ENCODE measurements around the gene TBX18. TPM values are rescaled to one million over a fixed set of nuclear protein-coding genes. Genes with fewer than 3 reads are reported as not detected.

TBX18 gene
- total and polyA plus RNA-seq, 2 of the 4 experiments (the other 2 are of a cell fraction): 0.86 to 1.3 TPM

GRCh38 chr6:84667252-84668213 is 96.9 kb downstream of the TBX18 start:
- no peaks in the 10 kb centered on the region for H3K9me3 ChIP-seq (ENCODE audit: control insufficient read depth, insufficient read depth, low read length)
- POLR2A ChIA-PET (ENCODE audit: unreplicated experiment): no interaction called here
- H3K23ac ChIP-seq (ENCODE audit: low read depth, low read length): no peak overlapping the region
- H4K5ac ChIP-seq (ENCODE audit: low read depth, low read length): no peak overlapping the region
- H3K27ac ChIP-seq (ENCODE audit: insufficient read depth, low read length): no peak overlapping the region
- H3K4ac ChIP-seq (ENCODE audit: low read depth, low read length): no peak overlapping the region
- intact Hi-C loops (cut with micrococcal nuclease) (no loop called here), dilution Hi-C loops (cut with HindIII; ENCODE audit: low sequenced_read_pairs, unreplicated experiment) (no loop called here), in situ Hi-C loops (cut with MboI; ENCODE audit: low sequenced_read_pairs) (no loop called here)
- no peaks in the 10 kb centered on the region for H3K27me3 ChIP-seq (ENCODE audit: control insufficient read depth, insufficient read depth, low read length)
- no TSS peak for BruUV-seq (replicated peaks)
- H2AK9ac ChIP-seq (replicated peaks; ENCODE audit: low read depth, low read length, poor library complexity): no peak overlapping the region
- H3K4me3 ChIP-seq (ENCODE audit: insufficient read depth, low read depth, low read length): no peak overlapping the region
- CTCF ChIA-PET: no interaction called here
- H3K79me1 ChIP-seq (ENCODE audit: low read depth in 1 of 2, low read length in 2 of 2): no peaks in the 10 kb centered on the region
- H2BK20ac ChIP-seq (ENCODE audit: low read depth, low read length): no peak overlapping the region
- H3K36me3 ChIP-seq (ENCODE audit: control insufficient read depth, insufficient read depth, low read length): no peaks in the 10 kb centered on the region
- H2AFZ ChIP-seq (replicated peaks; ENCODE audit: low read length, poor library complexity): no peak overlapping the region
- no peak overlapping the region for H3K14ac ChIP-seq (replicated peaks; ENCODE audit: low read depth, low read length)
- H4K91ac ChIP-seq (ENCODE audit: insufficient read depth, low read depth, low read length): no peak overlapping the region
- H3K18ac ChIP-seq (ENCODE audit: low read depth, low read length): no peak overlapping the region
- no peaks in the 10 kb centered on the region for H3K9me1 ChIP-seq (ENCODE audit: insufficient read depth, low read length)
- TF ChIP-seq USF2 (IDR thresholded peaks at IDR 0.05; ENCODE audit: low read depth, low read length): no peak
- TF ChIP-seq CHD1 (IDR thresholded peaks at IDR 0.05; ENCODE audit: low read depth, low read length): no peak
- TF ChIP-seq MAFK (IDR thresholded peaks at IDR 0.05; ENCODE audit: low read depth, low read length): no peak
- no peak for TF ChIP-seq MAZ (IDR thresholded peaks at IDR 0.05; ENCODE audit: borderline replicate concordance, low read depth, low read length)
- no peak for DNase-seq
- no peak overlapping the region for H2BK120ac ChIP-seq (ENCODE audit: low read depth, low read length)
- no peak for ATAC-seq (ENCODE audit: low read depth)
- 83% methylated on average over 1 of the region's 5 CpGs; no CpG with 5 or more reads in 1 of the 2 experiments for WGBS, 2 experiments (ENCODE audit: extremely low coverage in 2 of 2, insufficient read length in 1 of 2)
- H3K4me1 ChIP-seq (ENCODE audit: control insufficient read depth, insufficient read depth, low read length): peaks cover 2% of the 10 kb centered on the region; the same call in 1 of the 2 replicates
- no peak overlapping the region for H2AK5ac ChIP-seq (ENCODE audit: low read depth, low read length)
- H3K4me2 ChIP-seq (ENCODE audit: low read depth, low read length): no peak overlapping the region
- H4K20me1 ChIP-seq (ENCODE audit: insufficient read depth, low read length): no peaks in the 10 kb centered on the region
- no peak overlapping the region for H2BK15ac ChIP-seq (ENCODE audit: low read depth, low read length)
- H4K8ac ChIP-seq (ENCODE audit: low read depth in 2 of 2, low read length in 2 of 2): no peak overlapping the region; a peak in 1 of 4 replicates
- H3K9ac ChIP-seq (ENCODE audit: low read depth, low read length): no peak overlapping the region
- H3K56ac ChIP-seq (ENCODE audit: extremely low read depth, insufficient read depth, low read length): no peak overlapping the region
- H2BK5ac ChIP-seq (ENCODE audit: low read depth, low read length, poor library complexity, severe bottlenecking): no peak overlapping the region
